Measurements from ENCODE around the gene CABP5. TPM values are rescaled to one million over a fixed set of nuclear protein-coding genes. Genes with fewer than 3 reads are reported as not detected.

CABP5 gene
- total RNA-seq, 1 experiment from 2014 or later: not detected

DNA sequence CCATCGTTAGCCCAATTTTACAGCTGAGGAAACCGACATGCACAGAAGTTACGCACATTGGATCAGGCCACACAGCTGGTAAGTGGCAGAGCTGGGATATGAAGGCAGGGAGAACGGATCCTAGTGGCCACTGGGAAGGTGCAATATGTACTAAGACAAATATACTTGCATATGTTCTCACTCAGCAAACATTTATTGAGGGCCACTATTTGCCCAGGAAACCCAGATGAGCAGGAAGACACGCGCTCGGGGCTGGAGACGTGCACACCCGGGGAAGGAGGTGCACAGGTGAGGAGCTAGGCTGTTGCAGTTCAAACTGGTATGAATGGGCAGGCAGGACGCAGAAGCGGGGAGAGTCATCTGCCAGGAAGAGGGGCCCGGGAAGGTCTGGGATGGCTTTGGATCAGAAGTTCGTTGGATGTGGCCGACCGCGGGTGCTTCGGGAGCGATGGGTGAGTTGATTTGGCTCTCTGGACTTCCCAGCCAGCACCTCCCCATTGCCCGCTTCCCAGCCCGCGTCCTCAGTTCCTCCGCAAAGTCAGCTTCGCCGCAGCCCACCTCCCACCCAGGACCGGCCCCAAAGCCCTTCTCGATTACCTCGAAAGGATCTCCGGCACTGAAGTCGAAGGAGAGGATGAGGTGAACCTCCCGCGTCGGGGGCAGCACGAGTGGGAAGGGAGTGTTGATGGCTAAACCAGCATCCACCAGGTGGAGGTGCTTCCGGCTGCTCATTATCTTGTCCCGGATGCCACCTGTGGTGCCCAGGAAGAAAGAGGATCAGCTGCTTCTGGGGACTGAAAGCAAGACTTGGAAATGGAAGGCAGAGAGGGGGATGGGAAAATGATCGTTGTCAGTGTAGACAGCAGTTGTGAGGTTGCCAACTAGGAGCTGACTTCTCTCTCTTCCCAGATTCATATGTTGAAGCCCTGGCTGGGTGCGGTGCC, 17.8 kb upstream of the CABP5 start:
- Histone ChIP-seq H3K9me2 (ENCODE audit: insufficient read depth) (no peaks in the 10 kb centered on the region), H3K27me3 (ENCODE audit: insufficient read depth, low read length) (no peaks in the 10 kb centered on the region), H3K4me2 (ENCODE audit: low read length) (no peak overlapping the region), H3K9ac (ENCODE audit: low read length) (no peak overlapping the region), H3K36me3 (ENCODE audit: control insufficient read depth in 1 of 2, insufficient read depth in 2 of 2, low read length in 2 of 2) (no peaks in the 10 kb centered on the region), H2AFZ (ENCODE audit: low read depth, low read length, poor library complexity, severe bottlenecking) (no peak overlapping the region), H3K4me1 (ENCODE audit: control insufficient read depth in 1 of 2, insufficient read depth in 2 of 2, low read length in 2 of 2) (no peaks in the 10 kb centered on the region), H3K27ac (ENCODE audit: low read depth, low read length) (no peak overlapping the region), H3K79me2 (ENCODE audit: insufficient read depth, low read length) (no peaks in the 10 kb centered on the region), H4K20me1 (ENCODE audit: insufficient read depth) (no peaks in the 10 kb centered on the region), H3K4me3 (replicated peaks in 1 of 2; ENCODE audit: low read depth in 1 of 2, low read length in 2 of 2) (no peak overlapping the region), H3K9me3 (ENCODE audit: control insufficient read depth in 1 of 2, insufficient read depth in 1 of 2, low read depth in 1 of 2, low read length in 2 of 2) (no peaks in the 10 kb centered on the region)
- TF ChIP-seq, protein P1, sequence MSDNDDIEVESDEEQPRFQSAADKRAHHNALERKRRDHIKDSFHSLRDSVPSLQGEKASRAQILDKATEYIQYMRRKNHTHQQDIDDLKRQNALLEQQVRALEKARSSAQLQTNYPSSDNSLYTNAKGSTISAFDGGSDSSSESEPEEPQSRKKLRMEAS (IDR thresholded peaks at IDR 0.05): no peak
- TF ChIP-seq CEBPB (IDR thresholded peaks at IDR 0.05; ENCODE audit: low read depth): no peak
- no peak for TF ChIP-seq TCF7L2 (IDR thresholded peaks at IDR 0.05; ENCODE audit: borderline replicate concordance, extremely low read depth, insufficient read depth, insufficient read length)
- no peak for TF ChIP-seq CBX3 (IDR thresholded peaks at IDR 0.05; ENCODE audit: low read depth)
- TF ChIP-seq EZH2 (IDR thresholded peaks at IDR 0.05): no peak
- TF ChIP-seq, protein P2, sequence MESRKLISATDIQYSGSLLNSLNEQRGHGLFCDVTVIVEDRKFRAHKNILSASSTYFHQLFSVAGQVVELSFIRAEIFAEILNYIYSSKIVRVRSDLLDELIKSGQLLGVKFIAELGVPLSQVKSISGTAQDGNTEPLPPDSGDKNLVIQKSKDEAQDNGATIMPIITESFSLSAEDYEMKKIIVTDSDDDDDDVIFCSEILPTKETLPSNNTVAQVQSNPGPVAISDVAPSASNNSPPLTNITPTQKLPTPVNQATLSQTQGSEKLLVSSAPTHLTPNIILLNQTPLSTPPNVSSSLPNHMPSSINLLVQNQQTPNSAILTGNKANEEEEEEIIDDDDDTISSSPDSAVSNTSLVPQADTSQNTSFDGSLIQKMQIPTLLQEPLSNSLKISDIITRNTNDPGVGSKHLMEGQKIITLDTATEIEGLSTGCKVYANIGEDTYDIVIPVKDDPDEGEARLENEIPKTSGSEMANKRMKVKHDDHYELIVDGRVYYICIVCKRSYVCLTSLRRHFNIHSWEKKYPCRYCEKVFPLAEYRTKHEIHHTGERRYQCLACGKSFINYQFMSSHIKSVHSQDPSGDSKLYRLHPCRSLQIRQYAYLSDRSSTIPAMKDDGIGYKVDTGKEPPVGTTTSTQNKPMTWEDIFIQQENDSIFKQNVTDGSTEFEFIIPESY (IDR thresholded peaks at IDR 0.05; ENCODE audit: extremely low read depth, insufficient replicate concordance, low read length): no peak
- no peak for TF ChIP-seq ELF1 (IDR thresholded peaks at IDR 0.05; ENCODE audit: borderline replicate concordance, low read depth)
- TF ChIP-seq EZH2phosphoT487 (IDR thresholded peaks at IDR 0.05; ENCODE audit: borderline replicate concordance): no peak
- TF ChIP-seq, protein P3, sequence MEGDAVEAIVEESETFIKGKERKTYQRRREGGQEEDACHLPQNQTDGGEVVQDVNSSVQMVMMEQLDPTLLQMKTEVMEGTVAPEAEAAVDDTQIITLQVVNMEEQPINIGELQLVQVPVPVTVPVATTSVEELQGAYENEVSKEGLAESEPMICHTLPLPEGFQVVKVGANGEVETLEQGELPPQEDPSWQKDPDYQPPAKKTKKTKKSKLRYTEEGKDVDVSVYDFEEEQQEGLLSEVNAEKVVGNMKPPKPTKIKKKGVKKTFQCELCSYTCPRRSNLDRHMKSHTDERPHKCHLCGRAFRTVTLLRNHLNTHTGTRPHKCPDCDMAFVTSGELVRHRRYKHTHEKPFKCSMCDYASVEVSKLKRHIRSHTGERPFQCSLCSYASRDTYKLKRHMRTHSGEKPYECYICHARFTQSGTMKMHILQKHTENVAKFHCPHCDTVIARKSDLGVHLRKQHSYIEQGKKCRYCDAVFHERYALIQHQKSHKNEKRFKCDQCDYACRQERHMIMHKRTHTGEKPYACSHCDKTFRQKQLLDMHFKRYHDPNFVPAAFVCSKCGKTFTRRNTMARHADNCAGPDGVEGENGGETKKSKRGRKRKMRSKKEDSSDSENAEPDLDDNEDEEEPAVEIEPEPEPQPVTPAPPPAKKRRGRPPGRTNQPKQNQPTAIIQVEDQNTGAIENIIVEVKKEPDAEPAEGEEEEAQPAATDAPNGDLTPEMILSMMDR (IDR thresholded peaks at IDR 0.05 in 2 of 3, conservative IDR thresholded peaks at IDR 0.05 in 1 of 3; ENCODE audit: borderline replicate concordance in 1 of 3, insufficient read depth in 1 of 3, low read depth in 2 of 3, low read length in 2 of 3): no peak
- TF ChIP-seq SP1 (IDR thresholded peaks at IDR 0.05; ENCODE audit: low read depth): no peak
- no peak for TF ChIP-seq JUND (IDR thresholded peaks at IDR 0.05)
- TF ChIP-seq SIN3A (IDR thresholded peaks at IDR 0.05; ENCODE audit: low read depth): no peak
- no peak for TF ChIP-seq ZFX (IDR thresholded peaks at IDR 0.05)
- no peak for TF ChIP-seq FOSL1 (IDR thresholded peaks at IDR 0.05; ENCODE audit: low read depth)
- TF ChIP-seq, protein P4, sequence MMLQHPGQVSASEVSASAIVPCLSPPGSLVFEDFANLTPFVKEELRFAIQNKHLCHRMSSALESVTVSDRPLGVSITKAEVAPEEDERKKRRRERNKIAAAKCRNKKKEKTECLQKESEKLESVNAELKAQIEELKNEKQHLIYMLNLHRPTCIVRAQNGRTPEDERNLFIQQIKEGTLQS (IDR thresholded peaks at IDR 0.05): no peak
- TF ChIP-seq POLR2A (IDR thresholded peaks at IDR 0.05; ENCODE audit: borderline replicate concordance, extremely low read depth, insufficient read depth, insufficient read length): no peak
- no peak for TF ChIP-seq EGR1 (IDR thresholded peaks at IDR 0.05; ENCODE audit: low read depth)
- TF ChIP-seq YY1 (IDR thresholded peaks at IDR 0.05; ENCODE audit: extremely low read depth, insufficient replicate concordance, low read depth, low read length): no peak
- POLR2A ChIA-PET: no interaction called here
- DNase-seq (ENCODE audit: low read depth, low spot score) (no peak), ATAC-seq (no peak)
- CTCF ChIA-PET: no interaction called here
- BruUV-seq (replicated peaks): no TSS peak
- intact Hi-C loops (cut with micrococcal nuclease): no loop called here
- RAD21 ChIA-PET (ENCODE audit: low non-redundant PET in 1 of 2, low total read pairs in 2 of 2, uncharacterized antibody in 2 of 2, unreplicated experiment in 2 of 2): interaction anchor here in 1 of 2 experiments (0.6 kb wide), 1 partner anchor 108 kb away, joined by 3 read pairs; no protein-coding TSS in a partner anchor
